PFSK-1 (cell line): ENCODE data around the gene SLC9A8.

Source experiments
- FOXP2 ChIP-seq: optimal IDR thresholded peaks from 2 replicates; pipeline ENCODE3; 2011; ENCODE audit warnings: borderline replicate concordance, control low read depth, inconsistent platforms; ENCODE audit not compliant: insufficient read depth; ENCODE audit errors: extremely low read length, extremely low read depth
- POLR2AphosphoS5 ChIP-seq: IDR thresholded peaks from 2 replicates; pipeline ENCODE4 v1.6.1; 2012; ENCODE audit warnings: low read depth, mild to moderate bottlenecking, control low read depth, low read length, moderate library complexity
- REST ChIP-seq, 2 experiments: IDR thresholded peaks; 2 replicates each; pipeline versions ENCODE4 v1.6.1 to v1.8.0; 2011 to 2012; ENCODE audit warnings: low read depth in 2 of 2, low read length in 2 of 2, control low read depth in 1 of 2, inconsistent platforms in 1 of 2, mild to moderate bottlenecking in 1 of 2, moderate library complexity in 1 of 2; ENCODE audit not compliant: insufficient read depth in 1 of 2
- SIN3A ChIP-seq: IDR thresholded peaks from 2 replicates; pipeline ENCODE4 v1.6.1; 2012; ENCODE audit warnings: mild to moderate bottlenecking, low read length, moderate library complexity, borderline replicate concordance; ENCODE audit not compliant: insufficient read depth
- TAF1 ChIP-seq: IDR thresholded peaks from 2 replicates; pipeline ENCODE4 v1.6.1; 2012; ENCODE audit warnings: low read length, control low read depth, borderline replicate concordance; ENCODE audit not compliant: insufficient read depth

SLC9A8 gene

GRCh38 chr20:49786668-49787370 lies 25.8 kb upstream of the SLC9A8 start:
- TF ChIP-seq POLR2AphosphoS5 (no peak), SIN3A (no peak), FOXP2 (no peak), TAF1 (no peak), REST (IDR thresholded peaks at IDR 0.05; ENCODE audit: insufficient read depth in 1 of 2, low read depth in 2 of 2, low read length in 2 of 2) (no peak)

GRCh38 chr20:49787371-49788357 lies 25.0 kb upstream of the SLC9A8 start:
- TF ChIP-seq POLR2AphosphoS5 (no peak), TAF1 (no peak), FOXP2 (no peak), SIN3A (no peak), REST (IDR thresholded peaks at IDR 0.05; ENCODE audit: insufficient read depth in 1 of 2, low read depth in 2 of 2, low read length in 2 of 2) (no peak)

GRCh38 chr20:49790077-49790798 lies 22.4 kb upstream of the SLC9A8 start:
- TF ChIP-seq TAF1 (no peak), SIN3A (no peak), FOXP2 (no peak), POLR2AphosphoS5 (no peak), REST (IDR thresholded peaks at IDR 0.05; ENCODE audit: insufficient read depth in 1 of 2, low read depth in 2 of 2, low read length in 2 of 2) (no peak)

GRCh38 chr20:49791165-49791564 lies 21.5 kb upstream of the SLC9A8 start:
- TF ChIP-seq SIN3A (no peak), TAF1 (no peak), POLR2AphosphoS5 (no peak), FOXP2 (no peak)

GRCh38 chr20:49792006-49792405 lies 20.6 kb upstream of the SLC9A8 start:
- TF ChIP-seq POLR2AphosphoS5 (no peak), REST (IDR thresholded peaks at IDR 0.05; ENCODE audit: insufficient read depth in 1 of 2, low read depth in 2 of 2, low read length in 2 of 2) (no peak), SIN3A (no peak), TAF1 (no peak), FOXP2 (no peak)
